ENCODE results near the gene H6PD.

The H6PD gene

GRCh38 chr1:9293533-9294404 is 59.2 kb downstream of the H6PD start (continued):
- no peak for TF ChIP-seq PRDM2 (tag by site-specific recombination; IDR thresholded peaks at IDR 0.05; ENCODE audit: borderline replicate concordance)
- TF ChIP-seq ZNF26 (tag by site-specific recombination; IDR thresholded peaks at IDR 0.05), result no peak
- TF ChIP-seq ZNF76 (tag by site-specific recombination; IDR thresholded peaks at IDR 0.05; ENCODE audit: borderline replicate concordance, low read depth), result 0 out of 2 replicates have a peak, but pooled peaks have one; percentile 28
- TF ChIP-seq ZNF704 (tag by site-specific recombination; IDR thresholded peaks at IDR 0.05), result no peak
- no peak for TF ChIP-seq ZNF404 (tag by site-specific recombination; IDR thresholded peaks at IDR 0.05)
- no peak for TF ChIP-seq ZNF416 (tag by site-specific recombination; IDR thresholded peaks at IDR 0.05)
- peak; percentile 72 for TF ChIP-seq ZFP69B (tag by site-specific recombination; IDR thresholded peaks at IDR 0.05)
- no peak for TF ChIP-seq ZNF354C (tag by site-specific recombination; IDR thresholded peaks at IDR 0.05; ENCODE audit: borderline replicate concordance, low read depth)
- no peak for TF ChIP-seq ZNF214 (tag by site-specific recombination; IDR thresholded peaks at IDR 0.05; ENCODE audit: borderline replicate concordance)
- peak; percentile 50; the same call in 1 of the 2 replicates for TF ChIP-seq ZNF266 (tag by site-specific recombination; IDR thresholded peaks at IDR 0.05; ENCODE audit: low read depth)
- peak; percentile 30; the same call in 1 of the 2 replicates for TF ChIP-seq ZNF837 (tag by site-specific recombination; IDR thresholded peaks at IDR 0.05)
- 0 out of 2 replicates have a peak, but pooled peaks have one; percentile 32 for TF ChIP-seq ZNF280D (tag by site-specific recombination; IDR thresholded peaks at IDR 0.05)
- TF ChIP-seq MZF1 (tag by site-specific recombination; IDR thresholded peaks at IDR 0.05; ENCODE audit: borderline replicate concordance), result no peak
- no peak for TF ChIP-seq HOXC10 (CRISPR knock-in tag; IDR thresholded peaks at IDR 0.05)
- TF ChIP-seq ZNF157 (tag by site-specific recombination; IDR thresholded peaks at IDR 0.05), result 0 out of 2 replicates have a peak, but pooled peaks have one; percentile 37
- TF ChIP-seq KLF7 (tag by site-specific recombination; IDR thresholded peaks at IDR 0.05; ENCODE audit: borderline replicate concordance), result no peak
- TF ChIP-seq, protein P1, sequence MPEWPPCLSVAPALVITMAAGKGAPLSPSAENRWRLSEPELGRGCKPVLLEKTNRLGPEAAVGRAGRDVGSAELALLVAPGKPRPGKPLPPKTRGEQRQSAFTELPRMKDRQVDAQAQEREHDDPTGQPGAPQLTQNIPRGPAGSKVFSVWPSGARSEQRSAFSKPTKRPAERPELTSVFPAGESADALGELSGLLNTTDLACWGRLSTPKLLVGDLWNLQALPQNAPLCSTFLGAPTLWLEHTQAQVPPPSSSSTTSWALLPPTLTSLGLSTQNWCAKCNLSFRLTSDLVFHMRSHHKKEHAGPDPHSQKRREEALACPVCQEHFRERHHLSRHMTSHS (tag by site-specific recombination; IDR thresholded peaks at IDR 0.05), result peak; percentile 71; the same call in 1 of the 2 replicates
- TF ChIP-seq HOXD13 (CRISPR knock-in tag; IDR thresholded peaks at IDR 0.05; ENCODE audit: borderline replicate concordance), result no peak
- no peak for TF ChIP-seq ZNF433 (tag by site-specific recombination; IDR thresholded peaks at IDR 0.05; ENCODE audit: low read depth)
- no peak for TF ChIP-seq ZNF132 (tag by site-specific recombination; IDR thresholded peaks at IDR 0.05; ENCODE audit: borderline replicate concordance)
- TF ChIP-seq ZNF701 (tag by site-specific recombination; IDR thresholded peaks at IDR 0.05), result 0 out of 2 replicates have a peak, but pooled peaks have one; percentile 54
- TF ChIP-seq INSM2 (tag by site-specific recombination; IDR thresholded peaks at IDR 0.05), result peak; percentile 45; the same call in 1 of the 2 replicates
- peak; percentile 40; the same call in 1 of the 2 replicates for TF ChIP-seq ZXDB (tag by site-specific recombination; IDR thresholded peaks at IDR 0.05)
- peak; percentile 71 for TF ChIP-seq SP7 (tag by site-specific recombination; IDR thresholded peaks at IDR 0.05)
